Measurements from ENCODE around the gene CASP9.
"Not testable (repeated sequence)": the region's sequence is repeated elsewhere in the genome, so short reads cannot be mapped to it uniquely, and the experiment has no call there.

Gene CASP9

DNA sequence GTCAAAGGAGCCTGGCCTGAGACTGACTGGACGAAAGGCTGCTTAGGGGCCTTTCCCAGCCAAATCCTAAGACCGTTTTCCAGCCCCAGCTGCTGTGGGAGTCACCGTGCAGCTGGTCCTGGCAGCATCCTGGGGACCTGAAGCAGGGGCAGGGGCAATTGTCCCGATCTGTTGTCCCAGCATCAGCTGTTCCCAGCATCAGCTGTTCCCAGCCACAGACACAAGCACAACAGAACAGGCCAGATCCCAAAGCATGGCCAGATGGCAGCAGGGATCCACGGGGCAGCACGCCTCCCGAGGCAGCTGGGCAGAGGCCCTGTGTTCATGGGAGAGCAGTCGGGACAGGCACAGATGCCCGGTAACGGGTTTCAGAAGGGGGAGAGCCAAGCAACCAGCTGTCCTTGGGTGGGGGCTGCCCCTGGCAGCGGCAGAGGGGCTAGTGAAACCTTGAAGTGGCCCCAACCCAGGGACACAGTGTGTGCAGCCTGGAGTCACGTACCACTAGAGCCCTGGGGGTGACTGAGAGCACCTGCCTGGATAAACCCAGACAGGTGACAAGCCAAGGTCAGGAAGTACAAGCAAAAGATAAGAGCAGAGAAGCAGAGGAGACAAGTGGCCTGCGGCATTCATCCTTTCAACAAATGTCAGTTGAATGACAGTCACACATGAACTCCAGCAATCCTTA lies 34.8 kb downstream of the CASP9 start:
- ChIA-PET CTCF (no interaction called here), POLR2A (ENCODE audit: low non-redundant PET) (no interaction called here)
- no peak overlapping the region for H3K27ac ChIP-seq
- no peak for DNase-seq (ENCODE audit: low spot score)
- TF ChIP-seq, protein P1, sequence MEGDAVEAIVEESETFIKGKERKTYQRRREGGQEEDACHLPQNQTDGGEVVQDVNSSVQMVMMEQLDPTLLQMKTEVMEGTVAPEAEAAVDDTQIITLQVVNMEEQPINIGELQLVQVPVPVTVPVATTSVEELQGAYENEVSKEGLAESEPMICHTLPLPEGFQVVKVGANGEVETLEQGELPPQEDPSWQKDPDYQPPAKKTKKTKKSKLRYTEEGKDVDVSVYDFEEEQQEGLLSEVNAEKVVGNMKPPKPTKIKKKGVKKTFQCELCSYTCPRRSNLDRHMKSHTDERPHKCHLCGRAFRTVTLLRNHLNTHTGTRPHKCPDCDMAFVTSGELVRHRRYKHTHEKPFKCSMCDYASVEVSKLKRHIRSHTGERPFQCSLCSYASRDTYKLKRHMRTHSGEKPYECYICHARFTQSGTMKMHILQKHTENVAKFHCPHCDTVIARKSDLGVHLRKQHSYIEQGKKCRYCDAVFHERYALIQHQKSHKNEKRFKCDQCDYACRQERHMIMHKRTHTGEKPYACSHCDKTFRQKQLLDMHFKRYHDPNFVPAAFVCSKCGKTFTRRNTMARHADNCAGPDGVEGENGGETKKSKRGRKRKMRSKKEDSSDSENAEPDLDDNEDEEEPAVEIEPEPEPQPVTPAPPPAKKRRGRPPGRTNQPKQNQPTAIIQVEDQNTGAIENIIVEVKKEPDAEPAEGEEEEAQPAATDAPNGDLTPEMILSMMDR (conservative IDR thresholded peaks at IDR 0.05; ENCODE audit: low read depth) = no peak

GRCh38 chr1:15488371-15488770 lies 35.6 kb downstream of the CASP9 start:
- no peak overlapping the region for H3K27ac ChIP-seq
- ChIA-PET POLR2A (ENCODE audit: low non-redundant PET) (no interaction called here), CTCF (interaction anchor here (0.6 kb wide), 2 partner anchors 13 to 254 kb away, joined by 3 to 4 read pairs; partner anchors contain the start of gene TMEM82)
- no peak for DNase-seq (ENCODE audit: low spot score)
- TF ChIP-seq, protein P1 (conservative IDR thresholded peaks at IDR 0.05; ENCODE audit: low read depth) = no peak

DNA sequence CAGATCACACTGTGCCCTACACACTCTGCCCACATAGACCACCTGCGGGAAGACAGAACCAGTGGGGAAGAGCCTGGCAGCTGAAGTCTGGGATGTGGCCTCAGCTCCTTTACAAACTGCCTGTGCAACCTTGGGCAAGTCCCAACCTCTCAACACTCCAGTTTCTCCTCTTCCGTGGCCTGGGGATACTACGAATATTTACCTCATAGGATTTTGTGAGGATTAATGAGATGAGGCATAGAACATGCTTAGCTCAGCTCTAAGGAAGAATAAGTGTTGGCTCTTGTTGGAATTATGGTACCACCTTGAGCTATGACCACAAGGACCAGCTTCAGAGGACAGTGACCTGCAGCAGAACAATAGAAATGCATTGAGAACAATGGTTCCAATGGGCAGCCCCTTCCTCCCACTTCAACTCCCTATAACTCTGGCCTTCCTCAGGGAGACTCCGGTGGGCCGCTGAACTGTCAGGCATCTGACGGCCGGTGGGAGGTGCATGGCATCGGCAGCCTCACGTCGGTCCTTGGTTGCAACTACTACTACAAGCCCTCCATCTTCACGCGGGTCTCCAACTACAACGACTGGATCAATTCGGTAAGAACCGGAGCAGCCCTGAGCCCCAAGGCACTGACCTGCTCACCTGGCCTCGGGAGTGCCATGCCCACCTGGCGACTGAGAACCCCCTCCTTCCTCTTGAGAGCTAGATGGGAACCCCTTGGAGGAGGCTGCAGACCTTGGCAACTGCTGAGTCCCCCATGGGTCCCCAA lies 37.0 kb downstream of the CASP9 start:
- H3K27ac ChIP-seq; DNase-seq (ENCODE audit: low spot score); POLR2A ChIA-PET (ENCODE audit: low non-redundant PET): not testable (repeated sequence)
- CTCF ChIA-PET = interaction anchor here (0.9 kb wide), 1 partner anchor 15 kb away, joined by 3 read pairs; no protein-coding TSS in a partner anchor

GRCh38 chr1:15485636-15486035 lies 38.4 kb downstream of the CASP9 start:
- POLR2A ChIA-PET (ENCODE audit: low non-redundant PET) = no interaction called here

GRCh38 chr1:15484443-15484842 lies 39.6 kb downstream of the CASP9 start:
- CTCF ChIA-PET; DNase-seq (ENCODE audit: low spot score); H3K27ac ChIP-seq; POLR2A ChIA-PET (ENCODE audit: low non-redundant PET): not testable (repeated sequence)

More at GRCh38 chr1:15485636-15486035, 38.4 kb downstream of the CASP9 start:
- no peak for DNase-seq (ENCODE audit: low spot score)
- no peak overlapping the region for H3K27ac ChIP-seq
- TF ChIP-seq, protein P1 (conservative IDR thresholded peaks at IDR 0.05; ENCODE audit: low read depth) = no peak
- CTCF ChIA-PET = no interaction called here

DNA sequence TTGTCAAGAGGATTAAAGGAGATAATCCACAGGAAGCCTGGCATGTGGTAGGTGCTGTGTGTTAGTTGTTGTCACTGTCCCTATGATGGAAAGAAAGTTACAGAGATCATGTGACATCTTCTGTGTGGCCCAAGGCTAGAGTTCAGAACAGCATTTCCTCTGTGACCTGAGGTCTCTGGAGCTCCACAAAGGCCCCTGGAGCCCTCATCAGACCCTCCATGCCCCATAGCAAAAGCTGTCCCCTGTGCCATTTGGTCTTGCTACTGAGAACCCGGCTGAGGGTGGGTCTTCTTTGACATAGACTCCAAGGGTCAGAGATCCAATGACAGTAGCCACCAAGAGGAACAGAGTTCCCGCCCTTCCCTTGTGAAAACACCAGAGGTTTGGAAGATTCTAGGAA lies 40.0 kb downstream of the CASP9 start:
- DNase-seq (ENCODE audit: low spot score) = no peak
- H3K27ac ChIP-seq = no peak overlapping the region
- ChIA-PET POLR2A (ENCODE audit: low non-redundant PET) (no interaction called here), CTCF (no interaction called here)
- TF ChIP-seq, protein P1 (conservative IDR thresholded peaks at IDR 0.05; ENCODE audit: low read depth) = no peak

DNA sequence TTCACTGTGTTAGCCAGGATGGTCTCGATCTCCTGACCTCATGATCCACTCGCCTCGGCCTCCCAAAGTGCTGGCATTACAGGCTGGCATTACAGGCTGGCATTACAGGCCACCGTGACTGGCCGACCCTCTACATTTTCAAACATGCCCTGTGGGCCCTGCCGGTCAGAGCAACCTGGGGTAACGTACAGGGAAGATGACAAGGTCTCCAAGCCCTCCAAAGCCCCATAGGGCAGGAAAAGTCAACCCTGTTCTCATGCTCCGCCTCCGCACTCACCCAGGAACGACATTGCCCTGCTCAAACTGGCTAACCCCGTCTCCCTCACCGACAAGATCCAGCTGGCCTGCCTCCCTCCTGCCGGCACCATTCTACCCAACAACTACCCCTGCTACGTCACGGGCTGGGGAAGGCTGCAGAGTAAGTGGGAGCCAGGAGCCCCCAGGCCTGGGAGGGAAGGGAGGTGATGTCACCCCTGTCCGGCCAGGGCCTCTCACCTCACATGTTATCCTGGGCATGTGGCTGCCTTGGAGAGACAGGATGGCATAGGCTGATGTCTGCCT lies 41.0 kb downstream of the CASP9 start:
- POLR2A ChIA-PET (ENCODE audit: low non-redundant PET); CTCF ChIA-PET; H3K27ac ChIP-seq; DNase-seq (ENCODE audit: low spot score): not testable (repeated sequence)

DNA sequence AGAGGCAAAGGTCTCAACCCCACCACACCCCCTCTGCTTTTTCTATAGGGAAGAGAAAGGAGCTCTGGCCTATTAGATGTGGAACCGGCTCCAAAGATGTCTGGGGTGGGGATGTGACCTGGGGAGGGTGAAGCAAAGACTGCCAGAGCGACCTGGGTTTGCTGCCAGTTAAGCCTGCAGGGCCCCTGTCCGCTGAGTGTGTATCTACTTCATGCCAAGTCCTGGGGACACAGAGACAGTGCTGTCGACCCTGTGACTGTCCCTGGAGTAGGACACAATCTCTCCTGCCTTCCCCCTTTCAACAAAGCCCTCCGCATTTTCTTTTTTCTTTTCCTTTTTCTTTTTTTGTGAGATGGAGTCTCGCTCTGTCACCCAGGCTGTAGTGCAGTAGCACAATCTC lies 41.6 kb downstream of the CASP9 start:
- DNase-seq (ENCODE audit: low spot score); H3K27ac ChIP-seq; POLR2A ChIA-PET (ENCODE audit: low non-redundant PET); CTCF ChIA-PET: not testable (repeated sequence)
